ENCODE data around the gene SLC7A9. TPM values are rescaled to one million over a fixed set of nuclear protein-coding genes. Genes with fewer than 3 reads are reported as not detected.
"Not testable (repeated sequence)": the region's sequence is repeated elsewhere in the genome, so short reads cannot be mapped to it uniquely, and the experiment has no call there.

SLC7A9 gene
- total RNA-seq, 1 donor from 2014 or later, result 1.0 TPM

GRCh38 chr19:32858559-32858958 is 11.0 kb downstream of the SLC7A9 start:
- Histone ChIP-seq H3K9me3 (ENCODE audit: control insufficient read depth in 3 of 3, low read length in 3 of 3) (no peaks in the 10 kb centered on the region), H3K9ac (ENCODE audit: low read depth in 1 of 3, low read length in 3 of 3) (no peak overlapping the region), H3K27me3 (ENCODE audit: control insufficient read depth in 3 of 3, insufficient read depth in 3 of 3, low read length in 3 of 3) (no peaks in the 10 kb centered on the region), H3K36me3 (ENCODE audit: control insufficient read depth in 3 of 3, insufficient read depth in 3 of 3, low read length in 3 of 3) (no peaks in the 10 kb centered on the region), H3K4me3 (ENCODE audit: low read length in 3 of 3) (no peak overlapping the region), H3K27ac (ENCODE audit: low read depth, low read length) (no peak overlapping the region), H3K4me1 (ENCODE audit: control insufficient read depth in 3 of 3, insufficient read depth in 3 of 3, low read length in 3 of 3) (no peaks in the 10 kb centered on the region)

GRCh38 chr19:32858155-32858554 is 11.4 kb downstream of the SLC7A9 start:
- H3K36me3 ChIP-seq (ENCODE audit: control insufficient read depth in 3 of 3, insufficient read depth in 3 of 3, low read length in 3 of 3), result no peaks in the 10 kb centered on the region
- no peak overlapping the region for H3K27ac ChIP-seq (ENCODE audit: low read depth, low read length)
- H3K4me1 ChIP-seq (ENCODE audit: control insufficient read depth in 3 of 3, insufficient read depth in 3 of 3, low read length in 3 of 3), result no peaks in the 10 kb centered on the region
- H3K9ac ChIP-seq (ENCODE audit: low read depth in 1 of 3, low read length in 3 of 3), result no peak overlapping the region
- H3K4me3 ChIP-seq (ENCODE audit: low read length in 3 of 3), result no peak overlapping the region
- H3K9me3 ChIP-seq (ENCODE audit: control insufficient read depth in 3 of 3, low read length in 3 of 3), result no peaks in the 10 kb centered on the region
- no peaks in the 10 kb centered on the region for H3K27me3 ChIP-seq (ENCODE audit: control insufficient read depth in 3 of 3, insufficient read depth in 3 of 3, low read length in 3 of 3)

GRCh38 chr19:32857584-32857983 is 12.0 kb downstream of the SLC7A9 start:
- Histone ChIP-seq H3K4me3 (ENCODE audit: low read length in 3 of 3) (no peak overlapping the region), H3K27ac (ENCODE audit: low read depth, low read length) (no peak overlapping the region), H3K9ac (ENCODE audit: low read depth in 1 of 3, low read length in 3 of 3) (no peak overlapping the region), H3K9me3 (ENCODE audit: control insufficient read depth in 3 of 3, low read length in 3 of 3) (no peaks in the 10 kb centered on the region), H3K27me3 (ENCODE audit: control insufficient read depth in 3 of 3, insufficient read depth in 3 of 3, low read length in 3 of 3) (no peaks in the 10 kb centered on the region), H3K4me1 (ENCODE audit: control insufficient read depth in 3 of 3, insufficient read depth in 3 of 3, low read length in 3 of 3) (no peaks in the 10 kb centered on the region), H3K36me3 (ENCODE audit: control insufficient read depth in 3 of 3, insufficient read depth in 3 of 3, low read length in 3 of 3) (no peaks in the 10 kb centered on the region)

- not testable (repeated sequence) for H3K36me3 ChIP-seq (ENCODE audit: control insufficient read depth in 3 of 3, insufficient read depth in 3 of 3, low read length in 3 of 3); H3K4me1 ChIP-seq (ENCODE audit: control insufficient read depth in 3 of 3, insufficient read depth in 3 of 3, low read length in 3 of 3); H3K27ac ChIP-seq (ENCODE audit: low read depth, low read length); H3K27me3 ChIP-seq (ENCODE audit: control insufficient read depth in 3 of 3, insufficient read depth in 3 of 3, low read length in 3 of 3); H3K9me3 ChIP-seq (ENCODE audit: control insufficient read depth in 3 of 3, low read length in 3 of 3); H3K9ac ChIP-seq (ENCODE audit: low read depth in 1 of 3, low read length in 3 of 3); H3K4me3 ChIP-seq (ENCODE audit: low read length in 3 of 3)
These were observed 12.7 kb downstream of the SLC7A9 start for GRCh38 chr19:32856818-32857217.

- H3K36me3 ChIP-seq (ENCODE audit: control insufficient read depth in 3 of 3, insufficient read depth in 3 of 3, low read length in 3 of 3), result no peaks in the 10 kb centered on the region
- no peaks in the 10 kb centered on the region for H3K27me3 ChIP-seq (ENCODE audit: control insufficient read depth in 3 of 3, insufficient read depth in 3 of 3, low read length in 3 of 3)
These were observed 17.4 kb downstream of the SLC7A9 start for GRCh38 chr19:32852216-32852615.

GRCh38 chr19:32848035-32848434 is 21.5 kb downstream of the SLC7A9 start:
- H3K4me1 ChIP-seq (ENCODE audit: control insufficient read depth in 3 of 3, insufficient read depth in 3 of 3, low read length in 3 of 3); H3K27ac ChIP-seq (ENCODE audit: low read depth, low read length); H3K36me3 ChIP-seq (ENCODE audit: control insufficient read depth in 3 of 3, insufficient read depth in 3 of 3, low read length in 3 of 3); H3K9ac ChIP-seq (ENCODE audit: low read depth in 1 of 3, low read length in 3 of 3); H3K27me3 ChIP-seq (ENCODE audit: control insufficient read depth in 3 of 3, insufficient read depth in 3 of 3, low read length in 3 of 3); H3K4me3 ChIP-seq (ENCODE audit: low read length in 3 of 3); H3K9me3 ChIP-seq (ENCODE audit: control insufficient read depth in 3 of 3, low read length in 3 of 3): not testable (repeated sequence)

More at GRCh38 chr19:32852216-32852615, 17.4 kb downstream of the SLC7A9 start:
- Histone ChIP-seq H3K27ac (ENCODE audit: low read depth, low read length) (no peak overlapping the region), H3K9me3 (ENCODE audit: control insufficient read depth in 3 of 3, low read length in 3 of 3) (no peaks in the 10 kb centered on the region), H3K4me3 (ENCODE audit: low read length in 3 of 3) (no peak overlapping the region), H3K9ac (ENCODE audit: low read depth in 1 of 3, low read length in 3 of 3) (no peak overlapping the region), H3K4me1 (ENCODE audit: control insufficient read depth in 3 of 3, insufficient read depth in 3 of 3, low read length in 3 of 3) (no peaks in the 10 kb centered on the region)

GRCh38 chr19:32843716-32844245 is 25.8 kb downstream of the SLC7A9 start:
- no peak overlapping the region for H3K4me3 ChIP-seq (ENCODE audit: low read length in 3 of 3)
- no peaks in the 10 kb centered on the region for H3K4me1 ChIP-seq (ENCODE audit: control insufficient read depth in 3 of 3, insufficient read depth in 3 of 3, low read length in 3 of 3)
- H3K9me3 ChIP-seq (ENCODE audit: control insufficient read depth in 3 of 3, low read length in 3 of 3), result peaks cover 0 to 3% (median 0%) of the 10 kb centered on the region in 3 donors
- no peaks in the 10 kb centered on the region for H3K27me3 ChIP-seq (ENCODE audit: control insufficient read depth in 3 of 3, insufficient read depth in 3 of 3, low read length in 3 of 3)
- H3K27ac ChIP-seq (ENCODE audit: low read depth, low read length), result no peak overlapping the region
- H3K36me3 ChIP-seq (ENCODE audit: control insufficient read depth in 3 of 3, insufficient read depth in 3 of 3, low read length in 3 of 3), result no peaks in the 10 kb centered on the region
- no peak overlapping the region for H3K9ac ChIP-seq (ENCODE audit: low read depth in 1 of 3, low read length in 3 of 3)

GRCh38 chr19:32842061-32842460 is 27.5 kb downstream of the SLC7A9 start:
- no peaks in the 10 kb centered on the region for H3K4me1 ChIP-seq (ENCODE audit: control insufficient read depth in 3 of 3, insufficient read depth in 3 of 3, low read length in 3 of 3)
- peaks cover 0 to 3% (median 0%) of the 10 kb centered on the region in 3 donors for H3K9me3 ChIP-seq (ENCODE audit: control insufficient read depth in 3 of 3, low read length in 3 of 3)
- no peak overlapping the region for H3K4me3 ChIP-seq (ENCODE audit: low read length in 3 of 3)
- H3K9ac ChIP-seq (ENCODE audit: low read depth in 1 of 3, low read length in 3 of 3), result no peak overlapping the region
- H3K27me3 ChIP-seq (ENCODE audit: control insufficient read depth in 3 of 3, insufficient read depth in 3 of 3, low read length in 3 of 3), result no peaks in the 10 kb centered on the region
- no peak overlapping the region for H3K27ac ChIP-seq (ENCODE audit: low read depth, low read length)
- no peaks in the 10 kb centered on the region for H3K36me3 ChIP-seq (ENCODE audit: control insufficient read depth in 3 of 3, insufficient read depth in 3 of 3, low read length in 3 of 3)

GRCh38 chr19:32837531-32837930 is 32.0 kb downstream of the SLC7A9 start:
- no peak overlapping the region for H3K4me3 ChIP-seq (ENCODE audit: low read length in 3 of 3)
- H3K4me1 ChIP-seq (ENCODE audit: control insufficient read depth in 3 of 3, insufficient read depth in 3 of 3, low read length in 3 of 3), result no peaks in the 10 kb centered on the region
- no peak overlapping the region for H3K9ac ChIP-seq (ENCODE audit: low read depth in 1 of 3, low read length in 3 of 3)
- no peak overlapping the region for H3K27ac ChIP-seq (ENCODE audit: low read depth, low read length)
- H3K9me3 ChIP-seq (ENCODE audit: control insufficient read depth in 3 of 3, low read length in 3 of 3), result peaks cover 0 to 3% (median 0%) of the 10 kb centered on the region in 3 donors
- H3K27me3 ChIP-seq (ENCODE audit: control insufficient read depth in 3 of 3, insufficient read depth in 3 of 3, low read length in 3 of 3), result no peaks in the 10 kb centered on the region
- no peaks in the 10 kb centered on the region for H3K36me3 ChIP-seq (ENCODE audit: control insufficient read depth in 3 of 3, insufficient read depth in 3 of 3, low read length in 3 of 3)

- H3K4me3 ChIP-seq (ENCODE audit: low read length in 3 of 3); H3K27ac ChIP-seq (ENCODE audit: low read depth, low read length); H3K9ac ChIP-seq (ENCODE audit: low read depth in 1 of 3, low read length in 3 of 3); H3K27me3 ChIP-seq (ENCODE audit: control insufficient read depth in 3 of 3, insufficient read depth in 3 of 3, low read length in 3 of 3); H3K9me3 ChIP-seq (ENCODE audit: control insufficient read depth in 3 of 3, low read length in 3 of 3); H3K36me3 ChIP-seq (ENCODE audit: control insufficient read depth in 3 of 3, insufficient read depth in 3 of 3, low read length in 3 of 3); H3K4me1 ChIP-seq (ENCODE audit: control insufficient read depth in 3 of 3, insufficient read depth in 3 of 3, low read length in 3 of 3): not testable (repeated sequence)
These were observed 36.2 kb downstream of the SLC7A9 start for GRCh38 chr19:32833388-32833787.

GRCh38 chr19:32832825-32833224 is 36.7 kb downstream of the SLC7A9 start:
- not testable (repeated sequence) for H3K4me1 ChIP-seq (ENCODE audit: control insufficient read depth in 3 of 3, insufficient read depth in 3 of 3, low read length in 3 of 3); H3K27ac ChIP-seq (ENCODE audit: low read depth, low read length); H3K9ac ChIP-seq (ENCODE audit: low read depth in 1 of 3, low read length in 3 of 3); H3K36me3 ChIP-seq (ENCODE audit: control insufficient read depth in 3 of 3, insufficient read depth in 3 of 3, low read length in 3 of 3); H3K27me3 ChIP-seq (ENCODE audit: control insufficient read depth in 3 of 3, insufficient read depth in 3 of 3, low read length in 3 of 3); H3K9me3 ChIP-seq (ENCODE audit: control insufficient read depth in 3 of 3, low read length in 3 of 3); H3K4me3 ChIP-seq (ENCODE audit: low read length in 3 of 3)
